Measurements from ENCODE around the gene CSNK1G1. TPM values are rescaled to one million over a fixed set of nuclear protein-coding genes. Genes with fewer than 3 reads are reported as not detected.

Gene CSNK1G1
- polyA plus RNA-seq, 1 experiment = 8.0 TPM

DNA sequence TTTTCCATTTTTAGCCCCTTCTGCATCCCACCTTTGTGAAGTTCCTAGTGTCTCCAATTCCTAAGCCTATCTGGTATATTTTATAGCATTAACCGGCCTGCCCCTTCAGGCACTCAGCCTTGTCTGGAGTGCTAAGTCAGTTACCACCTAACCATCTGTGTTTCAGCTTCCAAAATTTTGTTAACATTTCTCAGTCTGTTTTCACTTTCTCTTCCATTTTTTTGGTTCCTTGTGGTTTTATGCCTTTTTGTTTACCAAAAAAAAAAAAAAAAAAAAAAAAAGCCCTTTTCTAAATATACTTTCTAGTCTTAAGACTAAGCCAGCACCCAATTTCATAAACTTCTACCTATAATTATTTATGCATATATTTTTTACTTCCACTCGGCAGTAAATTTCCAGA, 92.4 kb downstream of the CSNK1G1 start:
- Histone ChIP-seq H3K36me3 (ENCODE audit: control insufficient read depth, insufficient read depth, low read length) (no peaks in the 10 kb centered on the region; the same call in 1 of the 2 replicates), H3K27me3 (ENCODE audit: control insufficient read depth, insufficient read depth, low read length) (no peaks in the 10 kb centered on the region), H3K4me3 (ENCODE audit: low read depth, low read length) (no peak overlapping the region)
- no peak for DNase-seq (ENCODE audit: low read depth)
- POLR2A ChIA-PET = no interaction called here
- TF ChIP-seq, protein P1, sequence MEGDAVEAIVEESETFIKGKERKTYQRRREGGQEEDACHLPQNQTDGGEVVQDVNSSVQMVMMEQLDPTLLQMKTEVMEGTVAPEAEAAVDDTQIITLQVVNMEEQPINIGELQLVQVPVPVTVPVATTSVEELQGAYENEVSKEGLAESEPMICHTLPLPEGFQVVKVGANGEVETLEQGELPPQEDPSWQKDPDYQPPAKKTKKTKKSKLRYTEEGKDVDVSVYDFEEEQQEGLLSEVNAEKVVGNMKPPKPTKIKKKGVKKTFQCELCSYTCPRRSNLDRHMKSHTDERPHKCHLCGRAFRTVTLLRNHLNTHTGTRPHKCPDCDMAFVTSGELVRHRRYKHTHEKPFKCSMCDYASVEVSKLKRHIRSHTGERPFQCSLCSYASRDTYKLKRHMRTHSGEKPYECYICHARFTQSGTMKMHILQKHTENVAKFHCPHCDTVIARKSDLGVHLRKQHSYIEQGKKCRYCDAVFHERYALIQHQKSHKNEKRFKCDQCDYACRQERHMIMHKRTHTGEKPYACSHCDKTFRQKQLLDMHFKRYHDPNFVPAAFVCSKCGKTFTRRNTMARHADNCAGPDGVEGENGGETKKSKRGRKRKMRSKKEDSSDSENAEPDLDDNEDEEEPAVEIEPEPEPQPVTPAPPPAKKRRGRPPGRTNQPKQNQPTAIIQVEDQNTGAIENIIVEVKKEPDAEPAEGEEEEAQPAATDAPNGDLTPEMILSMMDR (IDR thresholded peaks at IDR 0.05; ENCODE audit: insufficient read depth, low read depth, low read length) = no peak
- CTCF ChIA-PET = no interaction called here

DNA sequence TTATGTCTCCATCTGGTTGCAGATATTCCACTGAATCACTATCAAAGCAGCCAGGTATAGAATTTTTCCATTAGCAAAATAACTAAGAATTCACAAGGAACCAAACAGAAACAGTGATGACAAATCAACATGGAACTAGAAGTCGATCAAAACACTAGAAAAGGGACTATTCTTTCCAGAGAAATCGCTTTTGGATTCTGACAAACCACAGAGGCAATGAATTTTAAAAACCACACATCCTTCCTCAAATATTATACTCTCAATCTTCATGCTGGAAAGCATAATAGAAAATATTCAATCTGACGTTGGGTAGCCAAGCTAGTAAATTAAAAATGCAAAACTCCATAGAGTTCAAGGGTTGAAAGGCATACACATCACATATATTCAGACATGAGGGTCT, 99.9 kb downstream of the CSNK1G1 start:
- no peak overlapping the region for H3K4me3 ChIP-seq (ENCODE audit: low read depth, low read length)
- no peaks in the 10 kb centered on the region for H3K36me3 ChIP-seq (ENCODE audit: control insufficient read depth, insufficient read depth, low read length)
- H3K27me3 ChIP-seq (ENCODE audit: control insufficient read depth, insufficient read depth, low read length) = no peaks in the 10 kb centered on the region
- ChIA-PET POLR2A (no interaction called here), CTCF (no interaction called here)
- TF ChIP-seq, protein P1 (IDR thresholded peaks at IDR 0.05; ENCODE audit: insufficient read depth, low read depth, low read length) = no peak
- no peak for DNase-seq (ENCODE audit: low read depth)

DNA sequence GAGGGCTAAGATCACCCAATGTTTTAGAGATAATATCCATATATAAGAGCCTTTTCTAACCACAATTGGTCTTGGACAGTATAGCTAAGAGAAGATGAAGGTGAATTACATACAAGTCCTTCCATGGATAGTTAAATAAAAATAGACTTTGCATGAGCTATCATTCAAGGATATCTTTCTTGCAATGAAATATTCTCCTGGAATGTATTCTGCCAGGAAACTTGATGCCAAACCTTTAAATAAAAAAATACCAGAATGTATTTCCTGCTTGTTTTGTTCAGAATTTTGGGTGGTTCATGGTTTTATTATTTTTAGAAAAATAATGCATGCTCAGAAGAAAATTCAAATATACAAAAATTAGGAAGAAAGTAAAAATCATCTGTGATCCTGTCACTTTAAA, 104.3 kb downstream of the CSNK1G1 start:
- no peak for DNase-seq (ENCODE audit: low read depth)
- ChIA-PET POLR2A (no interaction called here), CTCF (interaction anchor here (1.0 to 2.1 kb wide), 3 partner anchors 8 to 20 kb away, joined by 4 to 5 read pairs (median 4); no protein-coding TSS in a partner anchor)
- TF ChIP-seq, protein P1 (IDR thresholded peaks at IDR 0.05; ENCODE audit: insufficient read depth, low read depth, low read length) = no peak
- no peaks in the 10 kb centered on the region for H3K27me3 ChIP-seq (ENCODE audit: control insufficient read depth, insufficient read depth, low read length)
- no peak overlapping the region for H3K4me3 ChIP-seq (ENCODE audit: low read depth, low read length)
- no peaks in the 10 kb centered on the region; the same call in 1 of the 2 replicates for H3K36me3 ChIP-seq (ENCODE audit: control insufficient read depth, insufficient read depth, low read length)

GRCh38 chr15:64251121-64251520, 104.9 kb downstream of the CSNK1G1 start:
- Histone ChIP-seq H3K36me3 (ENCODE audit: control insufficient read depth, insufficient read depth, low read length) (no peaks in the 10 kb centered on the region; the same call in 1 of the 2 replicates), H3K4me3 (ENCODE audit: low read depth, low read length) (no peak overlapping the region), H3K27me3 (ENCODE audit: control insufficient read depth, insufficient read depth, low read length) (no peaks in the 10 kb centered on the region)
- no peak for DNase-seq (ENCODE audit: low read depth)
- CTCF ChIA-PET = interaction anchor here (1.0 to 2.1 kb wide), 3 partner anchors 9 to 19 kb away, joined by 4 to 5 read pairs (median 4); no protein-coding TSS in a partner anchor
- TF ChIP-seq, protein P1 (IDR thresholded peaks at IDR 0.05; ENCODE audit: insufficient read depth, low read depth, low read length) = no peak
- POLR2A ChIA-PET = no interaction called here

- Histone ChIP-seq H3K36me3 (ENCODE audit: control insufficient read depth, insufficient read depth, low read length) (no peaks in the 10 kb centered on the region; the same call in 1 of the 2 replicates), H3K4me3 (ENCODE audit: low read depth, low read length) (no peak overlapping the region), H3K27me3 (ENCODE audit: control insufficient read depth, insufficient read depth, low read length) (no peaks in the 10 kb centered on the region)
- POLR2A ChIA-PET = interaction anchor here (0.6 kb wide), 1 partner anchor 1219 kb away, joined by 3 read pairs; no protein-coding TSS in a partner anchor
- TF ChIP-seq, protein P1 (IDR thresholded peaks at IDR 0.05; ENCODE audit: insufficient read depth, low read depth, low read length) = no peak
- CTCF ChIA-PET = interaction anchor here (1.4 to 2.1 kb wide), 2 partner anchors 18 to 36 kb away, joined by 3 to 4 read pairs; no protein-coding TSS in a partner anchor
- no peak for DNase-seq (ENCODE audit: low read depth)
These were observed 105.9 kb downstream of the CSNK1G1 start for GRCh38 chr15:64249883-64250575.
